ENCODE results near the gene RBPJL. TPM values are rescaled to one million over a fixed set of nuclear protein-coding genes. Genes with fewer than 3 reads are reported as not detected.

RBPJL gene, protein sequence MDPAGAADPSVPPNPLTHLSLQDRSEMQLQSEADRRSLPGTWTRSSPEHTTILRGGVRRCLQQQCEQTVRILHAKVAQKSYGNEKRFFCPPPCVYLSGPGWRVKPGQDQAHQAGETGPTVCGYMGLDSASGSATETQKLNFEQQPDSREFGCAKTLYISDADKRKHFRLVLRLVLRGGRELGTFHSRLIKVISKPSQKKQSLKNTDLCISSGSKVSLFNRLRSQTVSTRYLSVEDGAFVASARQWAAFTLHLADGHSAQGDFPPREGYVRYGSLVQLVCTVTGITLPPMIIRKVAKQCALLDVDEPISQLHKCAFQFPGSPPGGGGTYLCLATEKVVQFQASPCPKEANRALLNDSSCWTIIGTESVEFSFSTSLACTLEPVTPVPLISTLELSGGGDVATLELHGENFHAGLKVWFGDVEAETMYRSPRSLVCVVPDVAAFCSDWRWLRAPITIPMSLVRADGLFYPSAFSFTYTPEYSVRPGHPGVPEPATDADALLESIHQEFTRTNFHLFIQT
- total RNA-seq (2022) (not detected in 2 replicates), Bru-seq, nascent RNA (not detected), BruChase-seq, experiment 1, labeled RNA remaining after a 6-hour chase (not detected), BruChase-seq, experiment 2, labeled RNA remaining after a 2-hour chase (not detected)
- long read RNA-seq, partial matches to known transcripts, result 0 of 1 reads
- long read RNA-seq, other reads (novel, unspliced or antisense), result 1 of 1 reads

DNA sequence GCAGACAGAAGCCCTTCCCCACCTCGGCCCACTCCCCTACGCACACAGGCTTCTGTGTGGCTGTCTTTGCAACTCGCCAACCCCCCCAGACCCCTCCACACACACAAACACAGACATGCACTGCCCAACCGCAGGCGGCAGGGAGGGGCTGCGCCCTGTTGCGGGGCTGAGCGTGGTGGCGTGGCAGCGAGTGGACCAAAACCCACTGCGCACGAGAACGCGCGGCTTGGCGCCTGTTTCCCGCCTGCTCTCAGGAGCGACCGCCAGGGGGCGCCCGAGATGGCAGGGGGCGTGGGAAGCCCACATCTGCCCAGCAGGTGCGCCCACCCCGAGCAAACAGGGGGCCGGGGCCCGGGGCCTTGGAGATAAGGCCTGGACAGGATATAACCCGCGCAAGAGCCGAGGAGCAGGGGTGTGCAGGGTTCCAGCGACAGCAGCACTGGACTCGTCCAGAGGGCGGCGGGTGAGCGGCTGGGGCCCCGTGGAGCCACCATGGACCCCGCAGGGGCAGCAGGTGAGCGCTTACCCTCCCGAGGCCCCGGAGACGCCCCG, at the start of gene RBPJL:
TSS of gene RBPJL (plus strand) at position 410 of the 552 bp plus-strand sequence. CDS start at position 493, 83 bp downstream.
- Mint-ChIP-seq H3K4me3 (ENCODE audit: low read depth, unreplicated experiment) (no peak within 1 kb of the TSS), H3K27me3 (ENCODE audit: unreplicated experiment) (peaks cover 72% of the 10 kb centered on the region), H3K27ac (ENCODE audit: unreplicated experiment) (no peak within 1 kb of the TSS), H3K4me1 (ENCODE audit: low read depth, unreplicated experiment) (no peaks in the 10 kb centered on the region), H3K36me3 (ENCODE audit: insufficient read depth, unreplicated experiment) (no peaks in the 10 kb centered on the region), H3K9me3 (ENCODE audit: low read depth, unreplicated experiment) (no peaks in the 10 kb centered on the region)
- DNase-seq, result peak; percentile 41
- TF ChIP-seq, protein P1, sequence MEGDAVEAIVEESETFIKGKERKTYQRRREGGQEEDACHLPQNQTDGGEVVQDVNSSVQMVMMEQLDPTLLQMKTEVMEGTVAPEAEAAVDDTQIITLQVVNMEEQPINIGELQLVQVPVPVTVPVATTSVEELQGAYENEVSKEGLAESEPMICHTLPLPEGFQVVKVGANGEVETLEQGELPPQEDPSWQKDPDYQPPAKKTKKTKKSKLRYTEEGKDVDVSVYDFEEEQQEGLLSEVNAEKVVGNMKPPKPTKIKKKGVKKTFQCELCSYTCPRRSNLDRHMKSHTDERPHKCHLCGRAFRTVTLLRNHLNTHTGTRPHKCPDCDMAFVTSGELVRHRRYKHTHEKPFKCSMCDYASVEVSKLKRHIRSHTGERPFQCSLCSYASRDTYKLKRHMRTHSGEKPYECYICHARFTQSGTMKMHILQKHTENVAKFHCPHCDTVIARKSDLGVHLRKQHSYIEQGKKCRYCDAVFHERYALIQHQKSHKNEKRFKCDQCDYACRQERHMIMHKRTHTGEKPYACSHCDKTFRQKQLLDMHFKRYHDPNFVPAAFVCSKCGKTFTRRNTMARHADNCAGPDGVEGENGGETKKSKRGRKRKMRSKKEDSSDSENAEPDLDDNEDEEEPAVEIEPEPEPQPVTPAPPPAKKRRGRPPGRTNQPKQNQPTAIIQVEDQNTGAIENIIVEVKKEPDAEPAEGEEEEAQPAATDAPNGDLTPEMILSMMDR (IDR thresholded peaks at IDR 0.05; ENCODE audit: unreplicated experiment), result peak; percentile 99
- intact Hi-C loops (cut with micrococcal nuclease; ENCODE audit: unreplicated experiment), result no loop called here
- BruUV-seq (replicated peaks), result no TSS peak
- CTCF ChIA-PET, result interaction anchor here (0.6 kb wide), 1 partner anchor 248 kb away, joined by 3 read pairs; no protein-coding TSS in a partner anchor

DNA sequence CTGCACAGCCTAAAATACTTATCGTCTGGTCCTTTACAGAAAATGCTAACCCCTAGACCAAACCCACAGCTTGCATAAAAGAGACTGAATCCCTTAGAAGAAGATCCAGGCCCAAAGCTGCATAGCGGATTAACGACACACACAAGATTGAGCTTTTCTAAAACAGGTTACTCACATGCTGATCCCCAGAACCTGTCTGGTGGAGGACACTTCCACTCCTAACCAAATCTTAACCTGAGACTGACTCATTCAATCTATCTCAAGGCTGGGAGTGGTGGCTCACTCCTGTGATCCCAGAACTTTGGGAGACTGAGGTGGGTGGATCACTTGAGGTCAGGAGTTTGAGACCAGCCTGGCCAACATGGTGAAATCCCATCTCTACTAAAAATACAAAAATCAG, 49.5 kb upstream of the RBPJL start:
- Mint-ChIP-seq H3K4me1 (ENCODE audit: low read depth, unreplicated experiment) (peaks cover 37% of the 10 kb centered on the region), H3K27ac (ENCODE audit: unreplicated experiment) (no peak overlapping the region), H3K27me3 (ENCODE audit: unreplicated experiment) (no peaks in the 10 kb centered on the region), H3K4me3 (ENCODE audit: low read depth, unreplicated experiment) (no peak overlapping the region), H3K36me3 (ENCODE audit: insufficient read depth, unreplicated experiment) (peaks cover 16% of the 10 kb centered on the region), H3K9me3 (ENCODE audit: low read depth, unreplicated experiment) (no peaks in the 10 kb centered on the region)
- intact Hi-C loops (cut with micrococcal nuclease; ENCODE audit: unreplicated experiment), result no loop called here
- CTCF ChIA-PET, result no interaction called here
- DNase-seq, result no peak
- TF ChIP-seq, protein P1 (IDR thresholded peaks at IDR 0.05; ENCODE audit: unreplicated experiment), result no peak
- BruUV-seq (replicated peaks), result no TSS peak

DNA sequence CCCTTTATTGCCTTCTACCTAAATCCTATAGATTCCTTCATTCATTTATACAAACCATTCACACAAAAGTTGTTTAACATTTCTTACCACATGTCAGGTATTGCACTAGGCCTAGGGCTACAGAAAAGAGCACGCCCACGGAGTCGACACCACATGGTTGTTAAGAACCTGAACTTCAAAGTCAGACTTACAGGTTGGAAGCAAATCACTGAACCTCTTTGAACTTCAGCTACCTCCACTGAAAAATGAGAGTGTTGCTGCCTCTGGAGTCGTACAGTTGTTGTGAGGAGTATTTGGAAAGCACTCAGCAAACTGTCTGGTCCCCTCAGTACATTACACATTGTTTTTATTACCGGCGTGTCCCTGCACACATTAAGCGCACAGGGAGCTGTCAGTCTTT, 48.9 kb upstream of the RBPJL start:
- CTCF ChIA-PET, result no interaction called here
- no TSS peak for BruUV-seq (replicated peaks)
- no peak overlapping the region for H3K4me3 Mint-ChIP-seq (ENCODE audit: low read depth, unreplicated experiment)
- DNase-seq, result no peak
- intact Hi-C loops (cut with micrococcal nuclease; ENCODE audit: unreplicated experiment), result no loop called here
- H3K27me3 Mint-ChIP-seq (ENCODE audit: unreplicated experiment), result no peaks in the 10 kb centered on the region
- H3K36me3 Mint-ChIP-seq (ENCODE audit: insufficient read depth, unreplicated experiment), result peaks cover 16% of the 10 kb centered on the region
- TF ChIP-seq, protein P1 (IDR thresholded peaks at IDR 0.05; ENCODE audit: unreplicated experiment), result no peak
- peaks cover 33% of the 10 kb centered on the region for H3K4me1 Mint-ChIP-seq (ENCODE audit: low read depth, unreplicated experiment)
- H3K9me3 Mint-ChIP-seq (ENCODE audit: low read depth, unreplicated experiment), result no peaks in the 10 kb centered on the region
- H3K27ac Mint-ChIP-seq (ENCODE audit: unreplicated experiment), result no peak overlapping the region

DNA sequence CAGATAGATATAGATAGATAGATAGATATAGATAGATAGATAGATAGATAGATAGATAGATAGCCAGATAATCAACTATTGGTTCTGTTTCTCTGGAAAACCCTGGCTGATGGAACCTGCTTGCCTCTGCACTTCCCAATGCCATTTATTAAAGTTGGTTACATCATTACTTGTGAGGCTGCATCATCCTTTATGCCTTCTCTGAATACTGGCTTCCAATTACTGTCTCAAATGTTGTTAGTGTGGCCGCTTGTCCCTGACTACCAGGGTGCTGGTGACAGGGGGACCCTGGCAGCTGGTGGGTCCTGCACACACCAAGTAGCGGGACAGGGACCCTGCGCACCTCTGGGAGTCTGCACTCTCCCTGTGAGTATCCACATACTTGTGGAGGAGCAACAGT, 48.4 kb upstream of the RBPJL start:
- TF ChIP-seq, protein P1 (IDR thresholded peaks at IDR 0.05; ENCODE audit: unreplicated experiment), result no peak
- H3K9me3 Mint-ChIP-seq (ENCODE audit: low read depth, unreplicated experiment), result no peaks in the 10 kb centered on the region
- intact Hi-C loops (cut with micrococcal nuclease; ENCODE audit: unreplicated experiment), result no loop called here
- H3K27me3 Mint-ChIP-seq (ENCODE audit: unreplicated experiment), result no peaks in the 10 kb centered on the region
- peaks cover 28% of the 10 kb centered on the region for H3K4me1 Mint-ChIP-seq (ENCODE audit: low read depth, unreplicated experiment)
- no peak for DNase-seq
- CTCF ChIA-PET, result interaction anchor here (0.7 kb wide), 1 partner anchor 1321 kb away, joined by 3 read pairs; no protein-coding TSS in a partner anchor
- peaks cover 16% of the 10 kb centered on the region for H3K36me3 Mint-ChIP-seq (ENCODE audit: insufficient read depth, unreplicated experiment)
- no TSS peak for BruUV-seq (replicated peaks)
- no peak overlapping the region for H3K27ac Mint-ChIP-seq (ENCODE audit: unreplicated experiment)
- no peak overlapping the region for H3K4me3 Mint-ChIP-seq (ENCODE audit: low read depth, unreplicated experiment)
